Measurements from ENCODE around the gene PLCD3. TPM values are rescaled to one million over a fixed set of nuclear protein-coding genes. Genes with fewer than 3 reads are reported as not detected.

The PLCD3 gene
- total RNA-seq, 1 donor from 2014 or later = 34.1 TPM

- no peaks in the 10 kb centered on the region for H3K9me3 ChIP-seq
- DNase-seq (ENCODE audit: extremely low spot score in 2 of 2) = no peak
- no peaks in the 10 kb centered on the region for H3K27me3 ChIP-seq
- H3K4me1 ChIP-seq = peaks cover 38% of the 10 kb centered on the region
- peaks cover 4 to 49% of the 10 kb centered on the region in 2 donors for H3K36me3 ChIP-seq
- intact Hi-C loops (cut with DNase I) = loop anchor here (10.0 kb wide), 1 partner anchor 193 kb away; the partner anchor contains the start of gene GFAP
- peak overlapping the region; percentile 43 for H3K27ac ChIP-seq
- no peak overlapping the region for H3K4me3 ChIP-seq
- TF ChIP-seq CTCF (IDR thresholded peaks at IDR 0.05) (no peak), POLR2AphosphoS5 (IDR thresholded peaks at IDR 0.05; ENCODE audit: insufficient read depth in 1 of 2, low read depth in 1 of 2) (peak in 1 of 2 donors; percentile 15), POLR2A (IDR thresholded peaks at IDR 0.05) (no peak)
Observed at GRCh38 chr17:45108051-45108450, 24.3 kb downstream of the PLCD3 start.

- Histone ChIP-seq H3K4me3 (no peak overlapping the region), H3K9me3 (no peaks in the 10 kb centered on the region), H3K27ac (peak overlapping the region; percentile 43), H3K4me1 (peaks cover 38% of the 10 kb centered on the region), H3K36me3 (peaks cover 4 to 55% of the 10 kb centered on the region in 2 donors), H3K27me3 (no peaks in the 10 kb centered on the region)
- TF ChIP-seq POLR2A (IDR thresholded peaks at IDR 0.05) = no peak
- no peak for TF ChIP-seq CTCF (IDR thresholded peaks at IDR 0.05)
- TF ChIP-seq POLR2AphosphoS5 (IDR thresholded peaks at IDR 0.05; ENCODE audit: insufficient read depth in 1 of 2, low read depth in 1 of 2) = peak in 1 of 2 donors; percentile 8
- DNase-seq (ENCODE audit: extremely low spot score in 2 of 2) = no peak
- intact Hi-C loops (cut with DNase I) = loop anchor here (10.0 kb wide), 1 partner anchor 193 kb away; the partner anchor contains the start of gene GFAP
Observed at GRCh38 chr17:45107293-45108010, 24.9 kb downstream of the PLCD3 start.

GRCh38 chr17:45106582-45106981, 25.7 kb downstream of the PLCD3 start:
- DNase-seq (ENCODE audit: extremely low spot score in 2 of 2) = no peak
- Histone ChIP-seq H3K4me1 (peaks cover 33% of the 10 kb centered on the region), H3K27me3 (no peaks in the 10 kb centered on the region), H3K9me3 (no peaks in the 10 kb centered on the region), H3K4me3 (no peak overlapping the region), H3K27ac (no peak overlapping the region), H3K36me3 (peaks cover 4 to 59% of the 10 kb centered on the region in 2 donors)
- TF ChIP-seq CTCF (IDR thresholded peaks at IDR 0.05) = no peak
- TF ChIP-seq POLR2AphosphoS5 (IDR thresholded peaks at IDR 0.05; ENCODE audit: insufficient read depth in 1 of 2, low read depth in 1 of 2) = no peak
- TF ChIP-seq POLR2A (IDR thresholded peaks at IDR 0.05) = no peak
- intact Hi-C loops (cut with DNase I) = loop anchor here (10.0 kb wide), 1 partner anchor 192 kb away; the partner anchor contains the start of gene GFAP

GRCh38 chr17:45106096-45106495, 26.2 kb downstream of the PLCD3 start:
- intact Hi-C loops (cut with DNase I) = loop anchor here (10.0 kb wide), 1 partner anchor 191 kb away; the partner anchor contains the start of gene GFAP
- Histone ChIP-seq H3K4me3 (no peak overlapping the region), H3K27ac (no peak overlapping the region), H3K9me3 (no peaks in the 10 kb centered on the region), H3K27me3 (no peaks in the 10 kb centered on the region), H3K4me1 (peaks cover 33% of the 10 kb centered on the region), H3K36me3 (peaks cover 4 to 59% of the 10 kb centered on the region in 2 donors)
- TF ChIP-seq POLR2AphosphoS5 (IDR thresholded peaks at IDR 0.05; ENCODE audit: insufficient read depth in 1 of 2, low read depth in 1 of 2) (no peak), POLR2A (IDR thresholded peaks at IDR 0.05) (no peak), CTCF (IDR thresholded peaks at IDR 0.05) (no peak)
- DNase-seq (ENCODE audit: extremely low spot score in 2 of 2) = no peak
